Measurements from ENCODE around the gene CFAP74.

CFAP74 gene

GRCh38 chr1:1958071-1958541, 45.5 kb downstream of the CFAP74 start:
- Histone ChIP-seq H3K4me3 (ENCODE audit: low read depth, low read length) (no peak overlapping the region), H3K27me3 (ENCODE audit: control insufficient read depth, insufficient read depth, low read length) (no peaks in the 10 kb centered on the region), H3K9me3 (ENCODE audit: control insufficient read depth, insufficient read depth, low read length) (no peaks in the 10 kb centered on the region), H3K9ac (ENCODE audit: low read depth, low read length) (no peak overlapping the region), H3K36me3 (ENCODE audit: control insufficient read depth, insufficient read depth, low read length) (no peaks in the 10 kb centered on the region), H3K4me1 (ENCODE audit: control insufficient read depth, insufficient read depth, low read length) (peaks cover 6% of the 10 kb centered on the region)

- H3K4me3 ChIP-seq (ENCODE audit: low read depth, low read length), result no peak overlapping the region
- H3K4me1 ChIP-seq (ENCODE audit: control insufficient read depth, insufficient read depth, low read length), result peaks cover 6% of the 10 kb centered on the region
- no peaks in the 10 kb centered on the region for H3K9me3 ChIP-seq (ENCODE audit: control insufficient read depth, insufficient read depth, low read length)
- no peak overlapping the region for H3K9ac ChIP-seq (ENCODE audit: low read depth, low read length)
- no peaks in the 10 kb centered on the region for H3K36me3 ChIP-seq (ENCODE audit: control insufficient read depth, insufficient read depth, low read length)
- no peaks in the 10 kb centered on the region for H3K27me3 ChIP-seq (ENCODE audit: control insufficient read depth, insufficient read depth, low read length)
Measured at GRCh38 chr1:1957533-1957961, 46.0 kb downstream of the CFAP74 start.

GRCh38 chr1:1956586-1957532, 46.7 kb downstream of the CFAP74 start:
- no peak overlapping the region for H3K4me3 ChIP-seq (ENCODE audit: low read depth, low read length)
- H3K36me3 ChIP-seq (ENCODE audit: control insufficient read depth, insufficient read depth, low read length), result no peaks in the 10 kb centered on the region
- H3K4me1 ChIP-seq (ENCODE audit: control insufficient read depth, insufficient read depth, low read length), result peaks cover 6% of the 10 kb centered on the region
- no peaks in the 10 kb centered on the region for H3K9me3 ChIP-seq (ENCODE audit: control insufficient read depth, insufficient read depth, low read length)
- no peaks in the 10 kb centered on the region for H3K27me3 ChIP-seq (ENCODE audit: control insufficient read depth, insufficient read depth, low read length)
- H3K9ac ChIP-seq (ENCODE audit: low read depth, low read length), result no peak overlapping the region

GRCh38 chr1:1956101-1956500, 47.5 kb downstream of the CFAP74 start:
- Histone ChIP-seq H3K4me3 (ENCODE audit: low read depth, low read length) (no peak overlapping the region), H3K9ac (ENCODE audit: low read depth, low read length) (no peak overlapping the region), H3K4me1 (ENCODE audit: control insufficient read depth, insufficient read depth, low read length) (peaks cover 2% of the 10 kb centered on the region), H3K27me3 (ENCODE audit: control insufficient read depth, insufficient read depth, low read length) (no peaks in the 10 kb centered on the region), H3K36me3 (ENCODE audit: control insufficient read depth, insufficient read depth, low read length) (no peaks in the 10 kb centered on the region), H3K9me3 (ENCODE audit: control insufficient read depth, insufficient read depth, low read length) (no peaks in the 10 kb centered on the region)

GRCh38 chr1:1955621-1956094, 47.9 kb downstream of the CFAP74 start:
- Histone ChIP-seq H3K4me3 (ENCODE audit: low read depth, low read length) (no peak overlapping the region), H3K9ac (ENCODE audit: low read depth, low read length) (no peak overlapping the region), H3K36me3 (ENCODE audit: control insufficient read depth, insufficient read depth, low read length) (no peaks in the 10 kb centered on the region), H3K4me1 (ENCODE audit: control insufficient read depth, insufficient read depth, low read length) (peaks cover 2% of the 10 kb centered on the region), H3K9me3 (ENCODE audit: control insufficient read depth, insufficient read depth, low read length) (no peaks in the 10 kb centered on the region), H3K27me3 (ENCODE audit: control insufficient read depth, insufficient read depth, low read length) (no peaks in the 10 kb centered on the region)

GRCh38 chr1:1954831-1955441, 48.6 kb downstream of the CFAP74 start:
- Histone ChIP-seq H3K4me1 (ENCODE audit: control insufficient read depth, insufficient read depth, low read length) (no peaks in the 10 kb centered on the region), H3K4me3 (ENCODE audit: low read depth, low read length) (no peak overlapping the region), H3K9me3 (ENCODE audit: control insufficient read depth, insufficient read depth, low read length) (no peaks in the 10 kb centered on the region), H3K36me3 (ENCODE audit: control insufficient read depth, insufficient read depth, low read length) (no peaks in the 10 kb centered on the region), H3K9ac (ENCODE audit: low read depth, low read length) (no peak overlapping the region), H3K27me3 (ENCODE audit: control insufficient read depth, insufficient read depth, low read length) (no peaks in the 10 kb centered on the region)

- Histone ChIP-seq H3K36me3 (ENCODE audit: control insufficient read depth, insufficient read depth, low read length) (no peaks in the 10 kb centered on the region), H3K27me3 (ENCODE audit: control insufficient read depth, insufficient read depth, low read length) (no peaks in the 10 kb centered on the region), H3K4me3 (ENCODE audit: low read depth, low read length) (no peak overlapping the region), H3K9ac (ENCODE audit: low read depth, low read length) (no peak overlapping the region), H3K4me1 (ENCODE audit: control insufficient read depth, insufficient read depth, low read length) (no peaks in the 10 kb centered on the region), H3K9me3 (ENCODE audit: control insufficient read depth, insufficient read depth, low read length) (no peaks in the 10 kb centered on the region)
Measured at GRCh38 chr1:1954015-1954414, 49.6 kb downstream of the CFAP74 start.

- no peaks in the 10 kb centered on the region for H3K36me3 ChIP-seq (ENCODE audit: control insufficient read depth, insufficient read depth, low read length)
- no peaks in the 10 kb centered on the region for H3K9me3 ChIP-seq (ENCODE audit: control insufficient read depth, insufficient read depth, low read length)
- H3K4me3 ChIP-seq (ENCODE audit: low read depth, low read length), result no peak overlapping the region
- H3K27me3 ChIP-seq (ENCODE audit: control insufficient read depth, insufficient read depth, low read length), result no peaks in the 10 kb centered on the region
- H3K4me1 ChIP-seq (ENCODE audit: control insufficient read depth, insufficient read depth, low read length), result no peaks in the 10 kb centered on the region
- H3K9ac ChIP-seq (ENCODE audit: low read depth, low read length), result no peak overlapping the region
Measured at GRCh38 chr1:1950940-1951339, 52.6 kb downstream of the CFAP74 start.

GRCh38 chr1:1948783-1949182, 54.8 kb downstream of the CFAP74 start:
- Histone ChIP-seq H3K9ac (ENCODE audit: low read depth, low read length) (no peak overlapping the region), H3K4me1 (ENCODE audit: control insufficient read depth, insufficient read depth, low read length) (no peaks in the 10 kb centered on the region), H3K4me3 (ENCODE audit: low read depth, low read length) (no peak overlapping the region), H3K9me3 (ENCODE audit: control insufficient read depth, insufficient read depth, low read length) (no peaks in the 10 kb centered on the region), H3K27me3 (ENCODE audit: control insufficient read depth, insufficient read depth, low read length) (no peaks in the 10 kb centered on the region), H3K36me3 (ENCODE audit: control insufficient read depth, insufficient read depth, low read length) (no peaks in the 10 kb centered on the region)

- Histone ChIP-seq H3K4me1 (ENCODE audit: control insufficient read depth, insufficient read depth, low read length) (no peaks in the 10 kb centered on the region), H3K27me3 (ENCODE audit: control insufficient read depth, insufficient read depth, low read length) (no peaks in the 10 kb centered on the region), H3K9me3 (ENCODE audit: control insufficient read depth, insufficient read depth, low read length) (no peaks in the 10 kb centered on the region), H3K4me3 (ENCODE audit: low read depth, low read length) (no peak overlapping the region), H3K36me3 (ENCODE audit: control insufficient read depth, insufficient read depth, low read length) (no peaks in the 10 kb centered on the region), H3K9ac (ENCODE audit: low read depth, low read length) (no peak overlapping the region)
Measured at GRCh38 chr1:1947493-1947892, 56.1 kb downstream of the CFAP74 start.

GRCh38 chr1:1946540-1946939, 57.0 kb downstream of the CFAP74 start:
- Histone ChIP-seq H3K9ac (ENCODE audit: low read depth, low read length) (no peak overlapping the region), H3K4me3 (ENCODE audit: low read depth, low read length) (no peak overlapping the region), H3K36me3 (ENCODE audit: control insufficient read depth, insufficient read depth, low read length) (no peaks in the 10 kb centered on the region), H3K9me3 (ENCODE audit: control insufficient read depth, insufficient read depth, low read length) (no peaks in the 10 kb centered on the region), H3K27me3 (ENCODE audit: control insufficient read depth, insufficient read depth, low read length) (no peaks in the 10 kb centered on the region), H3K4me1 (ENCODE audit: control insufficient read depth, insufficient read depth, low read length) (no peaks in the 10 kb centered on the region)

Data from iPS-15b (cell line).